PFSK-1 (cell line): Measurements from ENCODE around the gene HTR4.

Source experiments
- POLR2AphosphoS5 ChIP-seq: IDR thresholded peaks from 2 replicates; pipeline ENCODE4 v1.6.1; 2012; ENCODE audit warnings: low read depth, mild to moderate bottlenecking, control low read depth, low read length, moderate library complexity
- SIN3A ChIP-seq: IDR thresholded peaks from 2 replicates; pipeline ENCODE4 v1.6.1; 2012; ENCODE audit warnings: mild to moderate bottlenecking, low read length, moderate library complexity, borderline replicate concordance; ENCODE audit not compliant: insufficient read depth
- TAF1 ChIP-seq: IDR thresholded peaks from 2 replicates; pipeline ENCODE4 v1.6.1; 2012; ENCODE audit warnings: low read length, control low read depth, borderline replicate concordance; ENCODE audit not compliant: insufficient read depth

- TF ChIP-seq TAF1 (no peak), POLR2AphosphoS5 (no peak), SIN3A (no peak)
Measured at GRCh38 chr5:148433826-148434225, 220.5 kb downstream of the HTR4 start.
